Transverse colon (tissue), 4 donors: ENCODE results near the gene ABCC9. TPM values are rescaled to one million over a fixed set of nuclear protein-coding genes. Genes with fewer than 3 reads are reported as not detected.
A peak's percentile ranks its signal among the peaks of the same experiment; 100 is the strongest.

Experiments used
- DNase-seq: peaks from one replicate; pipeline ENCODE4 v3.0.0-alpha.2; 2019
- H3K27ac ChIP-seq, 4 donors: fragments of 200-600 bp; sonication (generic); 2 replicates each; pipeline ENCODE4 v1.5.1; 2016 to 2018; ENCODE audit warnings: inconsistent platforms in 4 of 4
- H3K27me3 ChIP-seq: fragments of 200-600 bp; sonication (generic); 2 replicates; pipeline ENCODE4 v1.5.1; 2017; ENCODE audit warnings: inconsistent platforms
- H3K36me3 ChIP-seq, 4 donors: fragments of 200-600 bp; sonication (generic); 2 replicates each; pipeline ENCODE4 v1.5.1; 2017 to 2019; ENCODE audit warnings: inconsistent platforms in 4 of 4
- H3K4me1 ChIP-seq, 4 donors: fragments of 200-600 bp; sonication (generic); 2 replicates each; pipeline ENCODE4 v1.5.1; 2017 to 2020; ENCODE audit warnings: inconsistent platforms in 4 of 4
- H3K4me3 ChIP-seq, 4 donors: fragments of 200-600 bp; sonication (generic); 1 replicate in 1 of 4; 2 replicates in 3 of 4; pipeline versions ENCODE4 v1.5.1 to v1.6.1; 2017 to 2019; ENCODE audit warnings: inconsistent platforms in 4 of 4
- H3K9me3 ChIP-seq, 2 donors: fragments of 200-600 bp; sonication (generic); 2 replicates each; pipeline ENCODE4 v1.5.1; 2017 to 2019; ENCODE audit warnings: inconsistent platforms in 2 of 2
- CTCF ChIP-seq, 5 experiments: fragments of 200-600 bp in 3 of 5; fragments of 450-650 bp in 2 of 5; sonication (generic) in 3 of 5; IDR thresholded peaks; 1 replicate in 2 of 5; 2 replicates in 3 of 5; pipeline ENCODE4 v1.5.1; 2016 to 2017; ENCODE audit warnings: antibody characterized with exemption in 5 of 5, inconsistent platforms in 3 of 5, mild to moderate bottlenecking in 2 of 5, moderate library complexity in 1 of 5
- EP300 ChIP-seq: sonication (generic); formaldehyde crosslinking; IDR thresholded peaks from one replicate; pipeline ENCODE4 v1.6.1; 2017; ENCODE audit warnings: antibody characterized with exemption, low read depth
- POLR2A ChIP-seq: fragments of 450-650 bp; IDR thresholded peaks from one replicate; pipeline ENCODE4 v1.6.1; 2016; ENCODE audit warnings: antibody characterized with exemption, mild to moderate bottlenecking, moderate library complexity
- POLR2AphosphoS5 ChIP-seq, 3 donors: sonication (generic); formaldehyde crosslinking; IDR thresholded peaks; one replicate each; pipeline ENCODE4 v1.6.1; 2016; ENCODE audit warnings: antibody characterized with exemption in 3 of 3
- WGBS, 2 donors: methylation state at CpG; one replicate each; pipeline ENCODE4 v1.1.5; 2018; ENCODE audit warnings: low coverage in 1 of 2; 5-methylcytosine and 5-hydroxymethylcytosine counted together
- in situ Hi-C, 4 donors: fragments of 200-750 bp; cut with MboI; loops; one replicate each; pipeline versions ENCODE4 v1.15.0 to v1.15.1; 2017; ENCODE audit warnings: low sequenced_read_pairs in 3 of 4, low pct_ligation_motif_present in 1 of 4, low pct_unique_long_range_greater_than_20kb in 1 of 4
- intact Hi-C: fragments of 100-400 bp; cut with DNase I; formaldehyde crosslinking; loops from one replicate; pipeline ENCODE4 v1.15.1; 2023; ENCODE audit warnings: low total_unique reads
- total RNA-seq, 4 donors: library from RNA; depleted of rRNA; stranded (reverse); fragments of >200 nt; gene quantifications; one replicate each; pipeline ENCODE4 v1.1.0, GENCODE V29; 2016

Gene ABCC9
- total RNA-seq, 4 donors from 2014 or later, result 5.2 to 10.2 (median 8.0) TPM

DNA sequence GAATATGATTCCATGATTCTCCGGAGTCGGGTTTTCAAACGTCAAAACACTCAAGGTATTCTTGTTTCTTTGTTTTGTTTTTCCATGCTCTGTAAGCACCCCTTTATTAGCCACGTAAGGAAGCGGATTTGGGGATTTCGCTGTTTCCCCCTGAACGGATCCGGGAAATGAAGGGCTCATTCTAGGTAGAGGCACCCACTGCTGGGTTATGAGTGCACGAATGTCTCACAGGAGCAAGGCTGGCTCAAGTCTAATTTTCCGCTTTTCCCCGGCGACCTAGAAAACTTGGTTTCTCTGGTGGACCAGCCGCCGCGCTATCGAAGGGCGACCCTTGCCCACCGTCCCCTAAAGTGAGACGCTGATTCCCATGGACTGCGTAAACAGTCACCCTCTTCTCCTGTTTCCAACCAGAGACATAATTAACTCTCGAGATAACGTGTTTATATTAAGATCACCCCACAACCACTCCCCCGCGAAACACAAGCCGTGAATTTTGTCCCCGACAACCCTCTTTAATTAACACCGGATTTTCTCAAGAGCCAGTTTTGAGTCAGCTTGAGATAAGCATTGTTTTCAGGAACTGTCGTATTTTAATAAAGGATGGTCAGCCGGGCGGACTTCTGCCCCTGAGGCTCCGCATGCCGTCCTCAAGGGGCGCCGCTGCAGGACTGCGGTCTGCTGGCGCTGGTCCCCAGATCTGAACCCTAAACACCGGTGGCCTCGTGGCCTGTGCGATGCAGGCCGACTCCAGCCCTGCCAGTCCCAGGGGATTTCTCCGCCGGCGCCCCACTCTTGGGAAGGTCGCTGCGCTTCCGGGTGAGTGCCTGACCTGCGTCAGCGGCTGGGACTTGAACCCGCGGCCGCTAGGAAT lies 515 bp upstream of the ABCC9 start:
- in situ Hi-C loops (no loop called here), intact Hi-C loops (loop anchor here (2.0 kb wide), 2 partner anchors 47 to 169 kb away; no protein-coding TSS in a partner anchor)
- peaks cover 48% of the 10 kb centered on the region for H3K27me3 ChIP-seq
- peaks cover 0 to 13% (median 2%) of the 10 kb centered on the region in 4 donors for H3K4me1 ChIP-seq
- no peak for TF ChIP-seq POLR2AphosphoS5 (IDR thresholded peaks at IDR 0.05)
- TF ChIP-seq CTCF (IDR thresholded peaks at IDR 0.05), result peak; percentile 39 to 59 (median 45)
- peak overlapping the region; percentile 0 to 48 (median 27) for H3K4me3 ChIP-seq
- no peaks in the 10 kb centered on the region for H3K36me3 ChIP-seq
- H3K27ac ChIP-seq, result peak overlapping the region; percentile 62 to 83 (median 73)
- H3K9me3 ChIP-seq, result peaks cover 0 to 2% of the 10 kb centered on the region in 2 donors
- peak; percentile 45 for DNase-seq
- WGBS, 2 donors, result 0 to 7% methylated on average over 8 to 51 of the region's 51 CpGs

DNA sequence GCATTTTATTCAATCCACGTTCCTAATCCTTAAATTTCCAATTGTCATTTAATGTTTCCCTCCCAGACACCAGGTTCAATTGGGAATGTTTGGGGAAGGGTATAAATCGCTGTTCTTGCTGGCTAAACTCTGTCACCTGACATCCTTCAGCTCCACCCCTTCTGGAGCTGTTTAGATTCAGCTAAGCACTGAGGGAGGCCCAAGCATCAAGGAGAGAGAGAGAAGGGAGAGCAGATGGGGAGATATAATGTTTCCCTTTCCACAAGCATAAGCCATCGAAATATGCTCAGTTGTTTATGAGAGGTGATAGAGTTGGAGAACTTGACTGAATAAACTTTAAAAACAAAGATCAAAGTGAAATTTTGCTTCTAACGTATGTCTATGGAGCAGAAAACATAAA lies 1.8 kb downstream of the ABCC9 start:
- no peak for DNase-seq
- H3K4me1 ChIP-seq, result peaks cover 0 to 13% (median 2%) of the 10 kb centered on the region in 4 donors
- H3K27me3 ChIP-seq, result peaks cover 51% of the 10 kb centered on the region
- in situ Hi-C loops, result no loop called here
- H3K36me3 ChIP-seq, result no peaks in the 10 kb centered on the region
- peak overlapping the region in 3 of 4 donors; percentile 15 to 83 (median 76) for H3K27ac ChIP-seq
- H3K4me3 ChIP-seq, result no peak overlapping the region
- TF ChIP-seq POLR2AphosphoS5 (IDR thresholded peaks at IDR 0.05) (no peak), EP300 (no peak), CTCF (IDR thresholded peaks at IDR 0.05) (no peak), POLR2A (no peak)
- intact Hi-C loops, result no loop called here
- no peaks in the 10 kb centered on the region for H3K9me3 ChIP-seq
- 70 to 71% methylated on average over 4 of the region's 4 CpGs for WGBS, 2 donors

DNA sequence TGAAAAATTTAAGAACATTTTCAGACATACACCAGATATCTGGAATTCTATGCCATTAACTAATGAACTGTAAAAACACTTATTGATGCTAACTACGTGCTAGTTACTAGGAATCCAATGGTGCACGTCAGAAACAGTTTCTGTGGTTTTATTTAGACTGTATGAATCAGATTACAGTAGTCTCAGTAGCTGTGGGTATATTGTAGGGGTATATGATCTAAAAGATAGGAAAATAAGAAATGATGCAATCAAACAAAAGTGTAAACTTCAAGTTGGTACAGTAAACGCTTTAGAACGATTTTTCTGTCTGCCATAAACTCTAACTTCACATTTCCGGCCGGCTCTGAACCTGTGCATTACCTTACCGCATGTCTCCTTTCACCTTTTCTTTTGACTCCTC lies 2.3 kb downstream of the ABCC9 start:
- no peak for TF ChIP-seq CTCF (IDR thresholded peaks at IDR 0.05)
- WGBS, 2 donors, result 78 to 84% methylated on average over 7 of the region's 7 CpGs
- intact Hi-C loops, result no loop called here
- H3K27me3 ChIP-seq, result peaks cover 51% of the 10 kb centered on the region
- peaks cover 0 to 13% (median 2%) of the 10 kb centered on the region in 4 donors for H3K4me1 ChIP-seq
- H3K27ac ChIP-seq, result no peak overlapping the region
- no peak overlapping the region for H3K4me3 ChIP-seq
- no peaks in the 10 kb centered on the region for H3K36me3 ChIP-seq
- DNase-seq, result no peak
- in situ Hi-C loops, result no loop called here
- no peaks in the 10 kb centered on the region for H3K9me3 ChIP-seq

GRCh38 chr12:21934173-21934572 lies 7.1 kb downstream of the ABCC9 start:
- DNase-seq, result no peak
- Histone ChIP-seq H3K36me3 (no peaks in the 10 kb centered on the region), H3K4me1 (no peaks in the 10 kb centered on the region), H3K9me3 (no peaks in the 10 kb centered on the region), H3K4me3 (no peak overlapping the region), H3K27me3 (peaks cover 10% of the 10 kb centered on the region), H3K27ac (no peak overlapping the region)
- TF ChIP-seq CTCF (IDR thresholded peaks at IDR 0.05) (no peak), POLR2AphosphoS5 (IDR thresholded peaks at IDR 0.05) (no peak), POLR2A (no peak), EP300 (no peak)
- intact Hi-C loops (no loop called here), in situ Hi-C loops (no loop called here)
- WGBS, 2 donors, result 71 to 78% methylated on average over 1 of the region's 1 CpG
